SK-N-MC (cell line): ENCODE data around the gene GPR108.

Source experiments
- EZH2 ChIP-seq: fragments of 200-600 bp; sonication (generic); IDR thresholded peaks from one replicate; pipeline ENCODE4 v1.6.1; 2017; ENCODE audit warnings: antibody characterized with exemption
- POLR2AphosphoS5 ChIP-seq: IDR thresholded peaks from 2 replicates; pipeline ENCODE4 v1.6.1; 2012; ENCODE audit warnings: mild to moderate bottlenecking, low read depth, low read length, borderline replicate concordance

DNA sequence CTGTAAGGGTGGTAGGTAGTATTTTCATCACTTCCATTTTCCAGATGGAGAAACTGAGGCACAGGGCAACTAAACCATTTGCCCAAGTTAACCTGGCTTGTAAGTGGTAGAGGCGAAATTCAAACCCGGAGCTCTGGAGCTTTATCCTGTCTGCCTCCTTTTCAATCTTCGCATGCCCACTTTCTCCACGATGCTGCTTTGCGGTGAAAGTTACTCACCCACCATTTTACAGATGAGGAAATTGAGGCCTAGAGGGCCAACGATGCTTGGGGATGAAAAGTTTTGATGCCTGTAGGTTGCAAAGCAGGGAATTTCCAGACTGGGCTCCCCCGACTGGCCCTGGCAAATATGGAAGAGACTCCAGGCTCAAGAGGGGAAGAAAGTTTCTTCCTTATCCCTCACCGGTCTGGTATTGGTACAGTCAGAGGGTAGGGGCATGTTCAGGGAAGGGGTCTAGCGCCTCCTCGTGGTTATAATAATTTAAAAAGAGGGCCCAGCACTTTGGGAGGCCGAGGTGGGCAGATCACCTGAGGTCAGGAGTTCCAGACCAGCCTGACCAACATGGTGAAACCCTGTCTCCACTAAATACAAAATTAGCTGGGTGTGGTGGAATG is 31.7 kb upstream of the GPR108 start:
- no peak for TF ChIP-seq EZH2
- no peak for TF ChIP-seq POLR2AphosphoS5
